ENCODE results near the gene PLPP1. TPM values are rescaled to one million over a fixed set of nuclear protein-coding genes. Genes with fewer than 3 reads are reported as not detected.
A peak's percentile ranks its signal among the peaks of the same experiment; 100 is the strongest.

PLPP1 gene
- total RNA-seq, 1 donor from 2014 or later, result 31.8 TPM

DNA sequence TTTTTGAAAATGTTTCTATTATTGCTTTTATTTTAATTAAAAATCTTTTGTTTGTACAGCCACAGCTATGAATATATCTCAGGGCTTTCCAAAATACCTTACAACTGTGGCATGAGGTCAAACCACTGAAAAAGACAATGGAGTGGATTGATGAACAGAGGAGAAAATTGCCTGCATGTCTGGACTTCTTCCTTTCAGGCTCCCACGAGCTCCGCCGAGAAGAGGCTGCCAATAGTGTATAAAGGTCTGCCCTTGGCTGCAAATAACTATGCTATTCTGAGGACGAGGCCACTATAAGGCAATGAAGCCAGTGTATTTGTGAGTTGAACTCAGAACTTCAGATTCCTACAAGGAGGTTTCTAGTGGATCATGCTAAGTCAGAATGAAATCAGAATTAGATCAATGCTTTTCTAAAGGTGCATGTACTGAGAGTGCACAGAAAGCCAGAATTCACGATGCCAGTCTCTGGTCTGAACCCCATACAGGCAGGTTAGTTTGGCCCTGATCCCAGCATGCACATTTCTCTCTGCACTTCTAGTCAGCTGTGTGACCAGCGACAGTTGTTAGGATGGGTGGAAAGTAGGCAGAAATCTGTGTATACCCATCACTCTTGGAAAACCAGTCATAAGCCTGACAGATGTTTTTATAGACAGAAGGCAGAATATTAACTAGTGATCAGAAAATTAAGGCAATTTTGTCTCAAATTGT lies 42.7 kb upstream of the PLPP1 start:
- H3K4me1 Mint-ChIP-seq, result peaks cover 32% of the 10 kb centered on the region
- H3K4me3 Mint-ChIP-seq, result no peak overlapping the region
- TF ChIP-seq, protein P1, sequence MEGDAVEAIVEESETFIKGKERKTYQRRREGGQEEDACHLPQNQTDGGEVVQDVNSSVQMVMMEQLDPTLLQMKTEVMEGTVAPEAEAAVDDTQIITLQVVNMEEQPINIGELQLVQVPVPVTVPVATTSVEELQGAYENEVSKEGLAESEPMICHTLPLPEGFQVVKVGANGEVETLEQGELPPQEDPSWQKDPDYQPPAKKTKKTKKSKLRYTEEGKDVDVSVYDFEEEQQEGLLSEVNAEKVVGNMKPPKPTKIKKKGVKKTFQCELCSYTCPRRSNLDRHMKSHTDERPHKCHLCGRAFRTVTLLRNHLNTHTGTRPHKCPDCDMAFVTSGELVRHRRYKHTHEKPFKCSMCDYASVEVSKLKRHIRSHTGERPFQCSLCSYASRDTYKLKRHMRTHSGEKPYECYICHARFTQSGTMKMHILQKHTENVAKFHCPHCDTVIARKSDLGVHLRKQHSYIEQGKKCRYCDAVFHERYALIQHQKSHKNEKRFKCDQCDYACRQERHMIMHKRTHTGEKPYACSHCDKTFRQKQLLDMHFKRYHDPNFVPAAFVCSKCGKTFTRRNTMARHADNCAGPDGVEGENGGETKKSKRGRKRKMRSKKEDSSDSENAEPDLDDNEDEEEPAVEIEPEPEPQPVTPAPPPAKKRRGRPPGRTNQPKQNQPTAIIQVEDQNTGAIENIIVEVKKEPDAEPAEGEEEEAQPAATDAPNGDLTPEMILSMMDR (IDR thresholded peaks at IDR 0.05; ENCODE audit: unreplicated experiment), result no peak
- no peak for DNase-seq (ENCODE audit: low spot score in 2 of 2, unreplicated experiment in 2 of 2)
- H3K27ac Mint-ChIP-seq, result peak overlapping the region; percentile 28
- no peaks in the 10 kb centered on the region for H3K27me3 Mint-ChIP-seq (ENCODE audit: low read depth)
- H3K9me3 Mint-ChIP-seq, result no peaks in the 10 kb centered on the region
- H3K36me3 Mint-ChIP-seq, result no peaks in the 10 kb centered on the region

DNA sequence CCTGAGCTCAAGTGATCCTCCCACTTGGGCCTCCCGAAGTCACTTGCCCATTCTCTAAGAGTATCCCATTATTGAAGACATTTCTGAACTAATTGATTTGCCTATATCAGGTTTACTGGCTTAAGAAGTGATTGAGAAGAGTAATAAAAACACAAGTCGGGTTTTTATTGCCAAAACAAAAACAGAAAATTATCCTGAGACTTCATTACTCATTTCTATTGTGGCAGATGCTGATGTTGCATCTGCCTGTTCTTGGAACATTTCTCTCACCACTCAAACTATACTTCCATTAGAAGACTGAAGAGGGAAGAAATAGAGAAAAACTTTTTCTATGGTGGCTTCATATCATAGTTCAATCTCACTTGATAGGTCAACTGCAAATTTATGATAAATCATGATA lies 41.9 kb upstream of the PLPP1 start:
- peak overlapping the region; percentile 1 for H3K27ac Mint-ChIP-seq
- no peak overlapping the region for H3K4me3 Mint-ChIP-seq
- TF ChIP-seq, protein P1 (IDR thresholded peaks at IDR 0.05; ENCODE audit: unreplicated experiment), result no peak
- no peaks in the 10 kb centered on the region for H3K9me3 Mint-ChIP-seq
- no peak for DNase-seq (ENCODE audit: low spot score in 2 of 2, unreplicated experiment in 2 of 2)
- no peaks in the 10 kb centered on the region for H3K36me3 Mint-ChIP-seq
- H3K4me1 Mint-ChIP-seq, result peaks cover 32% of the 10 kb centered on the region
- H3K27me3 Mint-ChIP-seq (ENCODE audit: low read depth), result no peaks in the 10 kb centered on the region

DNA sequence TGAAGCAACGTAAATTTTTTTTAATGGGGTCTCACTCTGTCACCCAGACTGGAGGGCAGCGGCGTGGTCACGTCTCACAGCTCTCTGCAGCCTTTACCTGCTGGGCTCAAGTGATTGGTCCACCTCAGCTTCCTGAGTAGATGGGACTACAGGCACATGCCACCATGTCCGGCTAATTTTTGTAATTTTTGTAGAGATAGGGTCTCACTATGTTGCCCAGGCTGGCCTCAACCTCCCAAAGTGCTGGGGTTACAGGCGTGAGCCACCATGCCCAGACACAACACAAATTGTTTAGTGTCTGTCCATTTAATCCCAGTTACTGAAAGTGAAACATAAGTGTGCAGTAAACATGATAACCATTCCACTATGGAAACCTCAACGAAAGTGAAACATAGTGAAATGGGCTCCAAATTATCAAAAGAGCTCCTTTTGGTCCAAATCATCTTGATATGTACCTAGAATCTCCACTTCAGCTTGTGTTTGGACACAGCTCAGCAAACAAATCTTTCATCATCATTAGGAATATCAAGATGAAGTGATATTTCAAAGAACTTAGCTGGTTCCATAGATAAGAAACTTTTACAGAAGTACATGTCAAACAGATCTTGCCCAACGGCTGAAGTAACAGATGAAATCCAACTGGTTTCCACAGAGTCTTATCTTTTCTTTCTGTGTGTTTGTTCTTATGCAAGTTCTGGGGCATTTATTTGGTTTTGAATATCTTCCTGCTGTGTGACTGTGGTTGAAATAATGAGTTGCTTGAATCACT lies 41.2 kb upstream of the PLPP1 start:
- peaks cover 32% of the 10 kb centered on the region for H3K4me1 Mint-ChIP-seq
- DNase-seq (ENCODE audit: low spot score in 2 of 2, unreplicated experiment in 2 of 2), result no peak
- peak overlapping the region; percentile 1 for H3K27ac Mint-ChIP-seq

DNA sequence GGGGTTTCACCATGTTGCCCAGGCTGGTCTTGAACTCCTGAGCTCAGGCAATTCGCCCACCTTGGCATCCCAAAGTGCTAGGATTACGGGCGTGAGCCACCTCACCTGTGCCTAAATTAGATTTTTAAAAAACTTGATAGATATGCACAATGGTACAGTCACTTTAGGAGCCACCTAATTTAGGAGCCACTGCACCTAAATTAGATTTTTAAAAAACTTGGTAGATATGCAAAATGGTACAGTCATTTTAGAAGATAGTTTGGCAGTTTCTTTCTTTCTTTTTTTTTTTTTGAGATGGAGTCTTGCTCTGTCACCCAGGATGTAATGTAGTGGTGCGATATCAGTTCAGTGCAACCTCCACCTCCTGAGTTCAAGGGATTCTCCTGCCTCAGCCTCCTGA lies 37.8 kb upstream of the PLPP1 start:
- H3K9me3 Mint-ChIP-seq, result no peaks in the 10 kb centered on the region
- H3K36me3 Mint-ChIP-seq, result no peaks in the 10 kb centered on the region
- peak overlapping the region; percentile 47 for H3K27ac Mint-ChIP-seq
- TF ChIP-seq, protein P1 (IDR thresholded peaks at IDR 0.05; ENCODE audit: unreplicated experiment), result no peak
- no peaks in the 10 kb centered on the region for H3K27me3 Mint-ChIP-seq (ENCODE audit: low read depth)
- peaks cover 46% of the 10 kb centered on the region for H3K4me1 Mint-ChIP-seq
- no peak overlapping the region for H3K4me3 Mint-ChIP-seq
- DNase-seq (ENCODE audit: low spot score in 2 of 2, unreplicated experiment in 2 of 2), result no peak

More for the DNA sequence above, 41.2 kb upstream of the PLPP1 start:
- H3K36me3 Mint-ChIP-seq, result no peaks in the 10 kb centered on the region
- H3K4me3 Mint-ChIP-seq, result no peak overlapping the region
- TF ChIP-seq, protein P1 (IDR thresholded peaks at IDR 0.05; ENCODE audit: unreplicated experiment), result no peak
- no peaks in the 10 kb centered on the region for H3K9me3 Mint-ChIP-seq
- no peaks in the 10 kb centered on the region for H3K27me3 Mint-ChIP-seq (ENCODE audit: low read depth)

DNA sequence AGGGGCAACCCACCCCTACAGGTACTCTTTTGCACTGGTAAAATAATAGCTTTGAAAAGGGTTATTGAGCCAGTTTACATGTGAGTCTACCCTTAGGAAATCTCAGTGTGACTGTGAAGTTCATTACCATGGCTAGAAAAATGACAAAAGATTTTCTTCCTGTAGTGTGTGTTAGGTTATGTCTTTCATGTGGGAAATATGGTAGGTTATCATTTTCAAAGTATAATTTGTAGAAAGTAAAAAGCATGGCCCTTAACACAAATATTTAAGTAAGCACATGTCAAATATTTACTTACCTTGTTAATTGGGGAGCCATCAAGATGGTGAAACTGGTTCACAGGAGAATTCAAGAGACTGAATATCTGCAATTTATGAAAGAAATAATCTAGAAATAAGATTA lies 37.3 kb upstream of the PLPP1 start:
- peaks cover 41% of the 10 kb centered on the region for H3K4me1 Mint-ChIP-seq
- TF ChIP-seq, protein P1 (IDR thresholded peaks at IDR 0.05; ENCODE audit: unreplicated experiment), result no peak
- no peak overlapping the region for H3K4me3 Mint-ChIP-seq
- peak overlapping the region; percentile 93 for H3K27ac Mint-ChIP-seq
- no peaks in the 10 kb centered on the region for H3K36me3 Mint-ChIP-seq
- no peak for DNase-seq (ENCODE audit: low spot score in 2 of 2, unreplicated experiment in 2 of 2)
- no peaks in the 10 kb centered on the region for H3K9me3 Mint-ChIP-seq
- H3K27me3 Mint-ChIP-seq (ENCODE audit: low read depth), result no peaks in the 10 kb centered on the region
